ENCODE results near the gene SPPL2B.
A peak's percentile ranks its signal among the peaks of the same experiment; 100 is the strongest.
"Not testable (repeated sequence)": the region's sequence is repeated elsewhere in the genome, so short reads cannot be mapped to it uniquely, and the experiment has no call there.

SPPL2B gene

GRCh38 chr19:2338751-2339643, 10.5 kb downstream of the SPPL2B start:
- DNase-seq, result no peak

GRCh38 chr19:2339644-2340310, 11.3 kb downstream of the SPPL2B start:
- no peak for DNase-seq

GRCh38 chr19:2340496-2341243, 12.2 kb downstream of the SPPL2B start:
- no peak for DNase-seq

GRCh38 chr19:2341244-2341751, 12.8 kb downstream of the SPPL2B start:
- DNase-seq, result no peak

DNA sequence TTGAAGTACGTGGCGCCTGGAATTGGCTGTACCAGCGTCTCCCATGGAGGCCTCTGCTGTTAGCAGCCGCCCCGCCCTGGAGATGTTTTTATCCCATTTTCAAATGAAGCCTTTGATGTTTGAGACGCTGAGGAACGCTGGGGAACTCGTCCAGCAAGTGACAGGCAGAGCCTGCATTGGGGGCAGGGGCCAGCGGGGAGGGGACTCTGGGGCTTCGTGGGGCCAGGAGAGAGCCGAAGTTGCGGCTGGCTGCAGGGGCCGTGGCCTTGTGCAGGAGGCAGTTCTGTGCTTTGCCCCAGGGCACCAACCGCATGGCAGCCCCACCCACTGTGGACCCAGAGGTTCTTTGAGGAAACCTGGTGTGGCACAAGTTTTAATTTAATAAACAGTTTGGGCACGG, 13.5 kb downstream of the SPPL2B start:
- no peak for DNase-seq

DNA sequence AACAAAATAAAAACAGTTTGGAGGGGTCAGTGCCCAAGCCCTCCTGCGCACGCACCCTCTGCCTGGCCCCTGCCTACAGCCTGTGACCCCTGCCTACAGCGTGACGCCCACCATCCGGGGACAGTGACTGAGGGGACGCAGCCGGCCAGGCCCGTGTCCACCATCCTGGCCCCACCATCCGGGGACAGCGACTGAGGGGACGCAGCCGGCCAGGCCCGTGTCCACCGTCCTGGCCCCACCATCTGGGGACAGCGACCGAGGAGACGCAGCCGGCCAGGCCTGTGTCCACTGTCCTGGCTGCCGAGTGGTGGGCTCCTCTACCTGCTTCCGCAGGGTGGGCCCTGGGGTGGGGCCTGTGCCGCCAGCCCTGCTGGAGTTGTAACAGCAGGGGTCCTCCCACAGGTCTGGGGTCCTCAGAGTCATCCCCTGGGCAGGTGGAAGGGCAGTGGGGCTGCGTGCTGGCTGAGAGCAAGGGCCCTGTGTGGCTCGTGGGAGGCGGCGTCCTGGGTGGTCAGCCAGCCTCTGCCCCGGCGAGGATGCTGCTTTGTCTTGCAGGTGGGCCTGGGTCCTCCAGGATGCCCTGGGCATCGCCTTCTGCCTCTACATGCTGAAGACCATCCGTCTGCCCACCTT, 14.3 kb downstream of the SPPL2B start:
- DNase-seq, result no peak

DNA sequence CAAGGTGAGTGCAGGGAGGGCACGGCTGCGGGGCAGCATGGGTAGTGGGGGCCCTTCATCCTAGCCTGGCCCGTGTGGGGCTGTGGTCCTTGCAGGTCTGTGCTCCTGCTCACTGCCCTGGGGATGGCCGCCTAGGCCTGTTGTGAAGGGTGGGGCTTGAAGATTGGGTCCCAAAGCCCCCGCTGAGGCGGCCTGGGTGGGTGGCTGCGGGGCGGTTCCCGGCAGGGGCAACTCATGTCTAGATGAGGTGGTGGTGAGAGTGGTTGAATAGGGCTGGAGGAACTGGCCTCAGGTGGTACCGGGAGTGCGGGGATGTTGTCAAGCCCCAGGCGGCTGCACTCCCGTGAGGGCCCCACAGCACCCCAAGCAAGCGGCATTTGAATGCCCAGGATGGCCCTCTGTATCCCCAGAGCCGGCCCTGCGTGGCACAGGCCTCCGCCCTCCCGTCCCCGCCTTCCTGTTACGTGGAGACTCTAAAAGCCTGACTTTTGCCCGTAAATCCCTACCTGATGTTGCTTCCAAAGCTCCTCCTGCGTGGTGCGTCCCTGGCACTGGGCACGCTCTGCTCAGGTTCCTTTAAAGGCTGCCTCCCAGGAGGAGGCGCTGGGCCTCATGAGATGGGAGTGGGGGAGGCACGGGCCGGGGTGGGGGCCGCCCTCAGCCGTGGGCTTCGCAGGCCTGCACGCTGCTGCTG, 15.0 kb downstream of the SPPL2B start:
- no peak for DNase-seq

DNA sequence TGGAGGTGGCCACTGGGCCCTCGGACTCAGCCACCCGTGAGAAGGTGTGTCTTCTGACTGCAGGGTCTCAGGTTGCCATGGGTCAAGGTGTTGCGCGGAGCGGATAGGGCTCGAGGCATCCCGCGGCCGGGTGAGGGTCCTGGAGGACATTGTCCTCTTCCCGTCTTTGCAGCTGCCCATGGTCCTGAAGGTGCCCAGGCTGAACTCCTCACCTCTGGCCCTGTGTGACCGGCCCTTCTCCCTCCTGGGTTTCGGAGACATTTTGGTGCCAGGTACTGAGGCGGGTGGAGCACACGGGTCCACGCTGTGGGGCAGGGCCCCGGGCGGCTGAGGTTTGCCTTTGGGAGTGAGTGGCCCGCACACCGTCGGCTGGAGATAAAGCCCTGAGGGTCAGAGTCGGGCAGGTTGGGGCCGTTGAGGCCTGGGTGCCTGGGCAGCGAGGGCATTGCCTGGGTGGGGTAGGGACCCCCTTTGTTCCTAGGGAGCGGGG, 15.9 kb downstream of the SPPL2B start:
- DNase-seq, result no peak

DNA sequence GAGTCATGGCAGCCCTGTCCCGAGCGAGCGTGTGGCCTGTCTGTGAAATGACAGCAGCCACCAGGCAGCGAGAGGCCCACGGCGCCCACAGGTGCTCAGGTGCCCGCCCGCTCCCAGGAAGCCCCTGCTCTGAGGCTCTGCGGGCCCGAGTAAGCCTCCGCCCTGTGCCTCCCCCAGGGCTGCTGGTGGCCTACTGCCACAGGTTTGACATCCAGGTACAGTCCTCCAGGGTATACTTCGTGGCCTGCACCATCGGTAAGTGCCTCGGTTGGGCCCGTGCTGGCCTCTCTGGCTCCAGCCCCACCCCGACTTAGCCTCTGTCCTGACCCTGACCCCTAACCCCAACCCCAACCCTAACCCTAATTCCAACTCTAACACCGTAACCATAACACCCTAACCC, 16.6 kb downstream of the SPPL2B start:
- DNase-seq, result no peak

DNA sequence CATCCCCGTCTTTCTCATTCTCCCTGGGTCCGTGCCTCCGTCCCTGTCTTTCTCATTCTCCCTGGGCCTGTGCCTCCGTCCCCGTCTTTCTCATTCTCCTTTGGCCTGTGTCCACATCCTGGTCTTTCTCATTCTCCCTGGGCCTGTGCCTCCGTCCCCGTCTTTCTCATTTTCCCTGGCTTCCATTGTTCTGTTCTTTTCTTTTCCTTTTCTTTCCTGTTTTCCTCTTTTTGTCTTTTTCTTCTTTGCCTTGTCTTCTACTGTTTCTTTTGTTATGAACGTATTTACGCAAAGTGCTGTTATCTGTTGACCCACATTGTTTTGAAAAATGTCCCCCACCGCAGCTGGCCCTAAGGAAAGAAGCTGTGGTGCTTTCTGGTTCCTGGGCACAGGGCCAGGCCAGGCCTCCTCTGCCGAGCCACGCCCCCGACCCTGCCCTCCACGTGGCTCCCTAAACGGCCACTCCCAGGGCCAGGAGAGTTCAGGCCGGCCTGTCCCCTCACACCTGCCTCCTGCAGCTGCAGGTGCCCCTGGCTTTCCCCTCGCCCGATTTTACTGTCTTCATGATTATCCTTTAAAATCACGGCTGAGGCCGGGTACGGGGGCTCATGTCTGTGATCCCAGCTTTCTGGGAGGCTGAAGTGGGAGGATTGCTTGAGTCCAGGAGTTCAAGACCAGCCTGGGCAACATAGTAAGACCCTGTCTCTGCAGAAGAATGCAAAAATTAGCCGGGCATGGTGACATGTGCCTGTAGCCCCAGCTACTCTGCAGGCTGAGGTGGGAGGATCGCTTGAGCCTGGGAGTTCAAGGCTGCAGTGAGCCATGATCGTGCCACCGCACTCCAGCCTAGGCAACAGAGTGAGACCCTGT, 17.5 kb downstream of the SPPL2B start:
- peak; percentile 90 for DNase-seq

GRCh38 chr19:2349818-2350217, 21.3 kb downstream of the SPPL2B start:
- DNase-seq, result not testable (repeated sequence)

GRCh38 chr19:2350656-2351055, 22.2 kb downstream of the SPPL2B start:
- no peak for DNase-seq

DNA sequence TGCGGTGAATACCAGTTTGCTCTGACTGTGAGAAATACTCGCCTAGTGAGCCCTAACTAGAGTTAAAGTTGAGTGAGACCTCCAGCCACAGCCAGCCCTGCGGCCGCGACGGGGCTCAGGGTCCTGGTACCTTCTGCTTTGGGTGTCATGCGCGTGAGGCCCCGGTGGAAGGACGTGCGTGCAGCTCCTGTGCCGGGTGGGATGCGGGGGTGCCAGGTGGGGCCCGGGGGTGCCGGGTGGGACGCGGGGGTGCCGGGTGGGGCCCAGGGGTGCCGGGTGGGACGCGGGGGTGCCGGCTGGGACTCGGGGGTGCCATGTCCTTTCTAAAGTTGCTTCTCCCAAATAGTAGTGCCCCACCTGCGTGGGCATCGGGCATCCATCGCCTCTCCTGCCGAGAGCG, 23.1 kb downstream of the SPPL2B start:
- no peak for DNase-seq

DNA sequence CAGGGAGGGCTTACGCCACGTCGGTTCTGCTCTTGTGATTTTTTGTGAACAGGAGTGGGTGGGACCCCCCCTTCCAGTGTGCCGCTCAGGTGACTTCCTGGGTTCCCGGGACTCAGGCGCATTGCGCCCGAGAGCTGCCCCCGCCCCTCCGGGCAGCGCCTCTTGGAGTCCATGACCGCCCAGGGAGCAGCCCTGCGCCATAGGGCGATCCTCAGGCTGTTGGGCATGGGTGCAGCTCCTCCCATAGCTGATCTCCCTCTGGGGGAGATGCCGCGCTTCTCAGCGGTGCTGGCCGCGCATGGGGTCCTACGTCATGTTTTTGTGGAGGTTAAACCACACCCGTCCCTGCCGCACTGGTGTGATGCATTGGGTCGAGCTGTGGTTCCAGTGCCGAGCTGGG, 23.6 kb downstream of the SPPL2B start:
- DNase-seq, result no peak

DNA sequence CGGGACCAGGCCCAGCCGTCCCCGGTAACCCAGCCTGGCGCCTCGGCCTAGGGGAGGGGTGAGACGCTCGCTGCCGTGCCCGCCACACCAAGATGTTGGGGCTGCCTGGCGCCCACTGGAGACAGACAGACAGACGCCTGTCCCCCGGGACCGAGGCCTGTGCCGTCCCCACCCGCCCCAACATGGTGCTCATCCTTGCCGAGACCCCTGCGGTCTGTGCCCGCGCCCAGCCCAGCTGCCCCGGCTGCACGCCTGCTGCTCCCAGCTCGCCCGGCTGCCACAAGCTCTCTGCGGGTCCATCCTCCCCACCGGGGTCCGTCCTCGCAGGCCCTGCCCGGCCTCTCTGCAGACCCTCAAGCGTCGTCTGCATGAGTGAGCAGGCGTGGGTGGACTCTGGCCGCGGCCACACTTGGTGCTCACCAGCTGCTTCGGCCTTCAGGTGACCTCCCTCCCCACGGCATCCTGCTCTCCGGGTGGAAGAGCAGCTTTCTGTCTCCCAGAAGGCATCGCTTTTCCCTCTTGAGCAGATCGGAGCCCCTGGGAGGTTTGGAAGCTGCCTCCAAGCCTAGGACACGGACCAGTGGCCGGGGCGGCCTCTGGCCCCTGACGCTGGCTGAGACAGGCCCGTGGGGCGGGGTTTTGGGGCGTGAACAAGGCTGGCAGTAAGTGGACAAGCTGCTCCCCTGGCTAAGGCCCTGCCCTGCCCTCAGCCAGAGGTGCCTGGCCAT, 24.8 kb downstream of the SPPL2B start:
- DNase-seq, result no peak

GRCh38 chr19:2353887-2354592, 25.6 kb downstream of the SPPL2B start:
- DNase-seq, result no peak

DNA sequence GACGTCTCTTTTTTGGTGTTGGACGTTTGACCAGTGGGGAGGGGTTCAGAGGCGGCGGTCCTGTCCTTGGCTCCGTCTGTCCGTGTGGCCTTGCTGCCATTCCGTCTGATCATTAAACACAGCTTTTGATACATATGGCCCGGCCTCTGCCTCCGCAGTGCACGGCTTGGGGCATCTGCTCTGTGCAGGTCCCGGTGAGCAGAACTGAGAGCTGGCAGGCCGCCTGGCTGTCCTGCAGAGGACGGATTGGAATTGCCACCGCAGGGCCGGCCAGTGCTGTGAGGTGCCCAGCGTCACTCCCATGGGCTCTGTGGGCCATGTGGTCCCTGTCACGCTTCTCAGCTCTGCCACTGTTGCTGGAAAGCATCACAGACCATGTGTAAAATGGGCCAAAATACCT, 26.2 kb downstream of the SPPL2B start:
- no peak for DNase-seq

- DNase-seq, result no peak
Measured at GRCh38 chr19:2355168-2356035, 26.9 kb downstream of the SPPL2B start.
